GM12864 (cell line): Measurements from ENCODE around the gene NET1.
"Not testable (repeated sequence)": the region's sequence is repeated elsewhere in the genome, so short reads cannot be mapped to it uniquely, and the experiment has no call there.

Experiments
- DNase-seq: peaks from one replicate; pipeline ENCODE4 v3.0.0-alpha.2; 2011; ENCODE audit warnings: low read depth
- H3K4me3 ChIP-seq: 2 replicates; pipeline ENCODE4 v1.5.1; 2011; ENCODE audit warnings: mild to moderate bottlenecking, low read depth, low read length, control low read depth
- TF ChIP-seq, protein P1 (sequence below): IDR thresholded peaks from 2 replicates; pipeline ENCODE4 v1.5.1; 2011; ENCODE audit warnings: low read depth, mild to moderate bottlenecking, moderate library complexity, low read length, control low read depth, inconsistent platforms; ENCODE audit errors: missing control alignments

Gene NET1

DNA sequence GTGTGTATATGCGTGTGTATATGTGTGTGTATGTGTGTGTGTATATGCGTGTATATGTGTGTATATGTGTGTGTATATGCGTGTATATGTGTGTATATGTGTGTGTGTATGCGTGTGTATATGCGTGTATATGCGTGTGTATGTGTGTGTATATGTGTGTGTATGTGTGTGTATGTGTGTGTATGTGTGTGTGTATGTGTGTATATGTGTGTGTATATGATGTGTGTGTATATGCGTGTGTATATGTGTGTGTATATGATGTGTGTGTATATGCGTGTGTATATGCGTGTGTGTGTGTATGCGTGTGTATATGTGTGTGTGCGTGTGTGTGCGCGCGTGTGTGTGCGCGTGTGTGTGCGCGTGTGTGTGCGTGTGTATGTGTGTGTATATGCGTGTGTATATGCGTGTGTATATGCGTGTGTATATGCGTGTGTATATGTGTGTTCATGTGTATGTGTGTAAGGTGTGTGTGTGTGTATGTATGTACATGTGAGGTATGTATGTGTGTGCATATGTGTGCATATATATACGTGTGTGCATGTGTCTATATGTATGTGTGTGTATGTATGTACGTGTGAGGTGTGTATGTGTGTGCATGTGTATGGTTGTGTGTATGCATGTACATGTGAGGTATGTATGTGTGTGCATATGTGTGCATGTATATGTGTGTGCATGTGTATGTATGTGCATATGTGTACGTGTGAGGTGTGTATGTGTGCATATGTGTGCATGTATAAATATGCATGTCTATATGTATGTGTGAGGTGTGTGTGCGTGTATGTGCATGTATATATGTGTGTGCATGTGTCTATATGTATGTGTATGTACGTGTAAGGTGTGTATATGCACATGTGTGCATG is 41.6 kb upstream of the NET1 start:
- TF ChIP-seq, protein P1, sequence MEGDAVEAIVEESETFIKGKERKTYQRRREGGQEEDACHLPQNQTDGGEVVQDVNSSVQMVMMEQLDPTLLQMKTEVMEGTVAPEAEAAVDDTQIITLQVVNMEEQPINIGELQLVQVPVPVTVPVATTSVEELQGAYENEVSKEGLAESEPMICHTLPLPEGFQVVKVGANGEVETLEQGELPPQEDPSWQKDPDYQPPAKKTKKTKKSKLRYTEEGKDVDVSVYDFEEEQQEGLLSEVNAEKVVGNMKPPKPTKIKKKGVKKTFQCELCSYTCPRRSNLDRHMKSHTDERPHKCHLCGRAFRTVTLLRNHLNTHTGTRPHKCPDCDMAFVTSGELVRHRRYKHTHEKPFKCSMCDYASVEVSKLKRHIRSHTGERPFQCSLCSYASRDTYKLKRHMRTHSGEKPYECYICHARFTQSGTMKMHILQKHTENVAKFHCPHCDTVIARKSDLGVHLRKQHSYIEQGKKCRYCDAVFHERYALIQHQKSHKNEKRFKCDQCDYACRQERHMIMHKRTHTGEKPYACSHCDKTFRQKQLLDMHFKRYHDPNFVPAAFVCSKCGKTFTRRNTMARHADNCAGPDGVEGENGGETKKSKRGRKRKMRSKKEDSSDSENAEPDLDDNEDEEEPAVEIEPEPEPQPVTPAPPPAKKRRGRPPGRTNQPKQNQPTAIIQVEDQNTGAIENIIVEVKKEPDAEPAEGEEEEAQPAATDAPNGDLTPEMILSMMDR: no peak
- H3K4me3 ChIP-seq: no peak overlapping the region

DNA sequence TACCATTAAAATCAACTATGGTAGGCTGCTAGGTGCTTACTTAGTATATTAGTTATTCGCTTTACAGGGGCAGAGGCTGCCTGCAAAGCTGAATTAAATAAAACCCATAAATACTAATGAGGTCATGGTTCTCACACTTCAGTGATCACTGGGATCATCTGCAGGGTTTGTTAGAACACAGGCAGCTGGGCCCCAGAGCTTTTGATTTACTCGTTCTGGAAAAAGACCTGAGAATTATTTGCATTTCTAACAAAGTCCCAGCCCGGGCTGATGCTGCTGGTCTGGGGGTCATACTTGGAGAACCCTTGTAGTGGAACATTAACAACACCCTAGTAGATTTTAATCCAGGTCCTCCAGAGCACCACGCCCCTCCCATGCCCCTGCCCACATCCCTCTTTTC is 39.0 kb upstream of the NET1 start:
- TF ChIP-seq, protein P1: no peak
- no peak for DNase-seq
- no peak overlapping the region for H3K4me3 ChIP-seq

More for the DNA sequence above, 41.6 kb upstream of the NET1 start:
- no peak for DNase-seq

DNA sequence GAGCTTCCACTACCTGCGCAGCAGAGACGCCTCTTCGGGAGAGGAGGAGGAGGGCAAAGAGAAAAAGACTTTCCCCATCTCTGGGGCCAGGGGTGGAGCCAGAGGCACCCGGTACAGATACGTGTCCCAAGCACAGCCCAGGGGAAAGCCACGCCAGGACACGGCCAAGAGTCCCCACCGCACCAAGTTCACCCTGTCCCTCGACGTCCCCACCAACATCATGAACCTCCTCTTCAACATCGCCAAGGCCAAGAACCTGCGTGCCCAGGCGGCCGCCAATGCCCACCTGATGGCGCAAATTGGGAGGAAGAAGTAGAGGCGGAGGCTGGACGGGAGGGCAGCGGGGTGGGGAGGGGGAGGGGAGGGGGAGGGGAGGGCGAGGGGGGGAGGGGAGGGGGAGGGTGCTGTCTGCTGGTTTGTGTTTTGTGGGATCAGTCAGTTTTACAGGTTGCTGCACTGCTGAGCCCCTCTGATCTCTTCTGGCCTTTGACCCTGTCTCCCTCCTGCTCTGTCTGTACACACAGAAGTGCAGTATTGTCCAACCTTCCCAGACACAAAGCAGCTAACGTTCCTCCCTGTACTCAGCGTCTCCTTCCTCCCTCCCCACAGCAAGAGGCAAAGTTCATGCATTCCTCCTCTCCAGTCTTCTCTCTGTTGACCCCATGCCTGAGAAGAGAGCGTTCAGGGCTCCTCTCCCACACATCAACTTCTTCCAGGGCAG is 38.3 kb upstream of the NET1 start:
- no peak overlapping the region for H3K4me3 ChIP-seq
- no peak for DNase-seq
- TF ChIP-seq, protein P1: no peak

DNA sequence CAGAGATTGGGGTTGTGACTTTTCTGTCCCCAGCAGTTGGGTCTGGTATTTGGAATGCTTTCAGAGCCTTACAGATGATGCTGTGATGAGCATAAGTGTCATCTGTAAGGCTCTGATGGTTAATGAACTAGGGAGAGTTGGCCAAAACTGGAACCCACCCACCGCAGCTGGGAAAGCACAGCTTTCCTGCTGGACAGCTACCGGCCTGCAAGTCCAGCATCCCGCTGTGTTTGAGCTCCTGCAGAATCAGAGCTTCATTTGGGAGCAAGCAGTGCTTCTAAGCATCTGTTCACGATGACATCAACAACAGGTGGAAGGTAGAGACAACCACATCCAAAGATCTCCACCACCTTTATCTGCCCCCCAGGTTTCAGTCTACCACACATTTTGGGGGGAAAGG is 35.9 kb upstream of the NET1 start:
- no peak overlapping the region for H3K4me3 ChIP-seq
- TF ChIP-seq, protein P1: no peak
- no peak for DNase-seq

DNA sequence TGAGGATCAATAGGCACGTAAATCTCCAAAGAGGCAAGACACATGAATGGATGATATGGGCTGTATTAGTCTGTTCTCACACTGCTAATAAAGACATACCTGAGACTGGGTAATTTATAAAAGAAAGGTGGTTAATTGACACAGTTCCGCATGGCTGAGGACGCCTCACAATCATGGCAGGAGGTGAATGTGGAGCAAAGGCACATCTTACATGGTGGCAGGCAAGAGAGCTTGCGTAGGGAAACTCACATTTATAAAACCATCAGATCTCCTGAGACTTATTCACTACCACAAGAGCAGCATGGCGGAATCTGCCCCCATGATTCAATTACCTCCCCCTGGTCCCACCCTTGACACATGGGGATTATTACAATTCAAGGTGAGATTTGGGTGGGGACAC is 33.2 kb upstream of the NET1 start:
- not testable (repeated sequence) for H3K4me3 ChIP-seq, DNase-seq

DNA sequence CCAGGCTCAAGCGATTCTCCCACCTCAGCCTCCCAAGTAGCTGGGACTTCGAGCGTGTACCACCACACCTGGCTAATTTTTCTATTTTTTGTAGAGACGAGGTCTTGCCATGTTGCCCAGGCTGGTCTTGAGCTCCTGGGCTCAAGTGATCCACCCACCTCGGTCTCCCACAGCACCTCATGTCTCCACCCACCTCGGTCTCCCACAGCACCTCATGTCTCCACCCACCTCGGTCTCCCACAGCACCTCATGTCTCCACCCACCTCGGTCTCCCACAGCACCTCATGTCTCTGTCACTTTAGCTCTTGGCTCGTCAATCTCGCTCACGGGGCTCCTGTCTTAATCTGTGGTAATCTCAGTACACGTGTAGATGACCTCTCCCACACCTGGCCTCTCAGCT is 32.0 kb upstream of the NET1 start:
- H3K4me3 ChIP-seq, DNase-seq: not testable (repeated sequence)

DNA sequence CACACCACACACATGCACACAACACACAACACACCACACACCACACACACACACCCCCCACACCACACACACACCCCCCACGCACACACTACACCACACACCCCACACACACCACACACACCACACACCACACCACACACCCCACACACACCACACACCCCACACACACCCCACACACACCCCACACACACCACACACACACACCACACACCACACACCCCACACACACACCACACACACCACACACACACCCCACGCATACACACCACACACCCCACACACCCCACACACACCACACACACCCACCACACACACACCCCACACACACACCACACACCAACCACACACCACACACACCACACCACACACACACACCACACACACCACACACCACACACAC is 31.2 kb upstream of the NET1 start:
- TF ChIP-seq, protein P1: no peak
- no peak for DNase-seq
- H3K4me3 ChIP-seq: no peak overlapping the region

DNA sequence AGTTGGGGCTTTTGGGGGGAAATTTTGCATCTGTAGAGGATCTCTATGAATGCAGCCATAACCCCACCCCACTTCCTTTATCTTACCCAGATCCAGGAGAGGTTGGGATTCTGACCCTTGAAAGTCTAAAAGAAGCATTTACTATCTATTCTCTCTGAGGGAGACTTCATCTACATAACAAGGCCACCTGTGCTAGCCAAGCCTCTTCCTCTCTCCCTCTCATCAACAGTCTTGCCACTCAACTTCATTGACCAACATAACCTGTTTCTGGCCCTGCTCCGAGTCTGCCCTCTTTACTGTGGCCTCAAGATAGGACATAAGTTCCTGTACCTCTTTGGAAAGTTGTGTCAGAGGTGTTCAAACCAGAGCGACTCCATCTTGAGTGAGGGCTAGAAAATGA is 27.1 kb upstream of the NET1 start:
- no peak for DNase-seq
- TF ChIP-seq, protein P1: no peak
- H3K4me3 ChIP-seq: no peak overlapping the region
